HG02885 (cell line): ENCODE measurements around the gene CGNL1.

Experiments
- ATAC-seq: cut with Tn5 transposase; IDR thresholded peaks from one replicate; pipeline ENCODE4 v1.9.1; 2021; ENCODE audit warnings: mild to moderate bottlenecking; ENCODE audit not compliant: unreplicated experiment, poor library complexity

Gene CGNL1

DNA sequence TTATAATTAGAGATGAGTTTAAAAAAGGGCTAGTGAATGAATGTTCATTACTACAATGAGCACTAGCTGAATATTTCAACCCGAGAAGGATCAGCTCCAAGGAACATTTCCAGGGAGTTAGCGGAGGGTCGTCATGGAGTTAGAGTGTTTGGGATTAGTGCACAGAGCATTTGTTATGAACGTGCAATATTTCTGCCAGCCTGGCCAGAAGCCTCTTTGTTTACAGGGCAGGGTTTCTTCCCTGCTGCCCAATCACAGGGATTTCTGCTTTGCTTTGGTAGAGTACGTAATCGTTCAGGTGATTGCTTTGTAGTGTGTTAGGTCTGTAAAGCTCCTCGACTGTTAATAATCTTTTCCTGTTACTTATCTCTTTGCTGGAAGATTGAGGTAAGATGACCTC is 5.9 kb downstream of the CGNL1 start:
- no peak for ATAC-seq

DNA sequence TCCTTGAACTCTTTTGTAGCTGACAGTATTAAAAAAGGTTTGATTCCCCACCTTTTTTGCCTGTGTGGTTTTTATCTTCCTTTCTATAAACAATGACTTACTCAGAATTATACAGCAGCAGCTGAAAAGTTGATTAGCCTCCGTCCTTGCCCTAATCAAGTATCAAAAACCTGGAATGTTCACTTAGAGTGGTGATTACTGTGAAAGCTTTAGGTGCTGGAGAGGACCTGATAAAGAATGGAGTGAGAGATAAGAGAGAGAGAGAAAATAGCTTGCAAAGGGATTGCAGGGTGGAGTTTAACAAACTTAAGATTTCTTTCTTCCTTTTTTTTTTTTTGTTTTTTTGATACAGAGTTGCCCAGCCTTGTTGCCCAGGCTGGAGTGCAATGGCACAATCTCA is 6.7 kb downstream of the CGNL1 start:
- ATAC-seq, result no peak

GRCh38 chr15:57384024-57384423 is 7.7 kb downstream of the CGNL1 start:
- ATAC-seq, result no peak

DNA sequence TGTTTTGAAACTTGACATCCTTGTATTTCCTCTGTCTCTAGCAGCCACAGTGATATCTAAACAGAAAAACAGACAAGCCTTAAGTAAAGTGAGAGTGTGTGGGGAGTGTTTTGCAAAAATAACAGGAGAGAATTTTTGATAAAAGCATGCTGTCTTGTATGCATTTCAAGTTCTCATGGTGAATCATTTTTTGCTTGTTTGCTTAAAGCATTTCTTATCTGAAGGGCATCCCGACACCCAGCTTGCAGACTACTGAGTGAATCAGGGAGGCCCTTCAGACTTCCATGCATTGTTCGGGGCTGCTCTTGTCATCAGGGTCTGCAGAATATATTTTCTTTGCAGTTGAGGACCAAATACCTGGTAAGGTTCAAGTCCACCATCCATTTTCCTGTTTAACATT is 8.5 kb downstream of the CGNL1 start:
- no peak for ATAC-seq

- no peak for ATAC-seq
Measured at GRCh38 chr15:57385923-57386390, 9.7 kb downstream of the CGNL1 start.

DNA sequence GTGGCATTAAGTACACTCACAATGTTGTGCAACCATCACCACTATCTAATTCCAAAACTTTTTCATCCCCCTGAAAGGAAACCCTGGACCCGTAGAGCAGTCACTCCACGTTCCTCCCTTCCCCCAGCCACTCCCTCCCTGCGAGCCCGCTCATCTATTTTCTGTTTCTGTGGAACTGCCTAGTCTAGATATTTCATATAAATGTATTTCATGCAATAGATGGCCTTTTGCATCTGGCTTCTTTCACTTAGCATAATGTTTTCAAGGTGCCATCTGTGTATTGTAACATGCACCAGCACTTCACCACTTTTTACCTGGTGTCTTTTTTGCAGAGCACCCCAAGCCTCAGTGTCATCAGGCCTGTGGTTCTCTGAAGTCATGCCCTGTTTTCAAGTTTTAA is 10.7 kb downstream of the CGNL1 start:
- ATAC-seq, result no peak

GRCh38 chr15:57387564-57388076 is 11.3 kb downstream of the CGNL1 start:
- no peak for ATAC-seq

GRCh38 chr15:57388464-57388863 is 12.2 kb downstream of the CGNL1 start:
- no peak for ATAC-seq

DNA sequence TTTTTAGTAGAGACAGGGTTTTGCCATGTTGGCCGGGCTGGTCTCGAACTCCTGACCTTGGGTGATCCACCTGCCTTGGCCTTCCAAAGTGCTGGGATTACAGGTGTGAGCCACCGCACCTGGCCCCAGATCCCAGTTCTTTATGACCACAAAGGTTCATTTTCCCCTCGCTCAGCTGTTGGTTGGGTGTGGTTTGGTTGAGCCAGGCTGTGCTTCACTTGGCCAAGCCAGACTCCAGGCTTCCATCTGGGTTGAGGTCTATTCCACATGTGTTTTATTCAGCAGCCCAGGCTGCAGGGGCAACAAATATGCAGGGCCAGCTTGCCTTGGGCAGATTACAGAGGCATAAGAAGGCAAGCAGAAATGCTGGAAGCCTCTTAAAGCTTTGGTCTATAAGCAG is 13.7 kb downstream of the CGNL1 start:
- ATAC-seq, result no peak

DNA sequence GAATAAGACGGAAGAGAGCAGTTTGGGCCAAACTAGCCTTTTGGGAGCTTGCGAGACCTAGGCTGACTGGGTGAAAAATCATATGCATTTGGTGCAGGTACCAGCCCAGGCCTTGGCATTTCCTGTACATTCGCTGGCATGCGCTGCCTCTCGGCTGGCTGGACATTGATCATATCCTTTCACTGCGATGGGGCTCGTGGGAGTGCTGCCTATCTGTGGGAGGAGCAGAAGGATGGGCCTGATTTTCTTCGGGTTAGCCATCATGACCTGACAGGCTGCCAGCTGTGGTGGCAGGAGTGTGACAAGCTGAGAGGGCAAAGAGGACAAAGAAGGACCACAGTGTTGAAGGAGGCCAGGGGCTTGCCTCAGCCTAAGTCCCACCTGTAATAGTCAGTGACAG is 14.3 kb downstream of the CGNL1 start:
- no peak for ATAC-seq

DNA sequence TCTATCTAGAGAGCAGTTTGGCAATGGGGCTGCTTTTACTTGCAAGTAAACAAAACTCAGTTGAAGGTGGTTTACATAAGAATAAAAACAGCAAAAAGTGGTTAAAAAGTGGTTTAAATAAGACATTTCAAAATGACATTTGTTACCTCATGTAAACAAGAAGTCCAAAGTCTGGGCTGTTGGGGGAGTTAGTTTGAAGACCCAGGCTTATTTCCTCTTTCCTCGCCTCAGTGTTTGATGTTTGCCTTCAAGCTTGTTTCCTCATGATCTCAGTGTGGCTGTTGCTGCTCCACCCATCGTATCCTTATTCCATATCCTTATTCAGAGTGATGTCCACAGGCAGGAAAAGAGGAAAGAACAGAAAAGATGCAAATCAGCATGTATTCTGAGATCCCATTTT is 15.2 kb downstream of the CGNL1 start:
- no peak for ATAC-seq

DNA sequence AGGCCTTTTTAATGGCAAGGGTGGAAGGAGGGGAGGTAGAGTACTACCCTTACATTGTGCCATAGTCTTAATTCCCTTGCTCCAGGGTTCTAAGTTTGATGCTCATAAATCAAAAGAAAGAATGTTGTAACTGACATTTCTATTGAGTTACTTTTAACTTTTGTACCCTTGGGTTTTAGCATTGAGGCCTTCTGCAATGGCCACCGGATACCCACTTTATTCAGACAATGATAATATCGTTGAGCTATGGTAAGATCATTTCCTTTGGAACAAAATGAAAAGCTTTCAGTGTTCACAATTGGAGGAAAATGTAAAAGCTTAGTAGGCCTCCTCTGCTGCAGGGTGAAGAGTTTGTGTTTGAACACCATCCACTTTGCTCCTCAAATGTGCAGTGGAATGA is 16.8 kb downstream of the CGNL1 start:
- ATAC-seq, result no peak

- ATAC-seq, result no peak
Measured at GRCh38 chr15:57395292-57395691, 19.0 kb downstream of the CGNL1 start.

DNA sequence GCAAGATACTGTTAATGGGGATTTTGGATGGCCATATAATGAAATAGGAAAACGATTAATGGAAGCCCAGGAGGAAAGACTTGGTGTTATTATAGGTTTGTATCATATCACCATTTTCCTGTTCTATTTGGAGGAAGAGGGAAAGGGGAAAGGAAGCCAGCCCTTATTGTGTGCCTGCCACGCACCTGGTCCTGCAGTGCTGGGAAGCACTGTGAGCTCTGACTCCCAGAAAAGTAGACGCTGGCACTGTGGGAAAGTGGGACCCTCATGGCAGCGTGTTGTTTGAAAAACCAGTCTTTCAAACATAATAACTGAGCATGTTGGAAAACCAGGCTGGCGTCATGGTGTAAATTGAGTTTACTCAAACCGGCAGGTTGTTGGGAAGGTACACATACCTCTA is 22.0 kb downstream of the CGNL1 start:
- no peak for ATAC-seq

- ATAC-seq, result no peak
Measured at GRCh38 chr15:57401546-57401945, 25.2 kb downstream of the CGNL1 start.

- no peak for ATAC-seq
Measured at GRCh38 chr15:57403017-57403416, 26.7 kb downstream of the CGNL1 start.

DNA sequence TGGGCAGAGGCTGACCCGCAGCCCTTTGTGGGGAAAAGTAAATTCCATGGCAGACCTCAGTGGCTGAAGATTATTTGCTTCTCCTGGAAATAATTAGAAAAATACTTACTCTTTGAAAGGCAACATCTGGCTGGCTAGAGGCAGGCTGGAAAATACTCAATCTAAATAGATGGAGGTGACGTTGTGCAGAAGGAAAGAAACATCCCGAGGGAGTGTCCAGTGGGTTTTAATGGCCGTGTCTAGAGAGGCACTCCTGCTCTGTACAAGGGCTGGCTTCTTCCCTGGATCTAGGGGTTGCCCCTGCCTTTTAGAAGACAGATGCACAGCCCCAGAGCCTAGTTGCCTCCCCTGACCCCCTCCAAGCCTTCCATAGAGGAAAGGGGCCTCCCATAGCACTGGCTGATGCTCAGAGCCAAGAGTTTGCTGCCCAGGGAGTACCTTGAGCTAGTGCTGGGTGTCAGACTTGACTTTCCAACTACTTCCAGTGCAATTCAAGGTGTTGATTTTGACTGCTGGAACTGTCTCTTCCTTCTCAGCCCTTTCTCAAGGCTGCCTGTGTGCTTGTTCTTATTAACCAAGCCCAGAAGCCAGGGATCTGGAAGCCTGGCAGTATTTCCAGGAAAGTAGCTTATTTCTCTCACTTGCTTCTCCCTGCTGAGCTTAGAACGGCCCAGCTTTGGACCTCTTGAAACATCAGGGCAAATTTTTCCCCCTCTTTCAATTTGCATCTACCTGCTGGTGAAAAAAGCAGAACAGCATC is 27.4 kb downstream of the CGNL1 start:
- no peak for ATAC-seq

GRCh38 chr15:57405133-57405532 is 28.8 kb downstream of the CGNL1 start:
- ATAC-seq, result no peak

- no peak for ATAC-seq
Measured at GRCh38 chr15:57406062-57406772, 29.9 kb downstream of the CGNL1 start.

GRCh38 chr15:57410373-57410772 is 34.1 kb downstream of the CGNL1 start:
- no peak for ATAC-seq

- ATAC-seq, result no peak
Measured at GRCh38 chr15:57411945-57412768, 35.9 kb downstream of the CGNL1 start.
